ENCODE results near the gene SLC1A5.

The SLC1A5 gene

GRCh38 chr19:46731584-46731983 lies 56.8 kb downstream of the SLC1A5 start:
- ChIA-PET POLR2A (interaction anchor here (0.5 to 1.6 kb wide), 7 partner anchors 10 to 439 kb away, joined by 3 to 5 read pairs (median 3); partner anchors contain the start of gene PRKD2), CTCF (interaction anchor here (1.0 to 15.9 kb wide), 6 partner anchors 10 to 43 kb away, joined by 3 to 356 read pairs (median 6); partner anchors contain the start of gene PRKD2)
- Histone ChIP-seq H3K27ac (ENCODE audit: insufficient read depth in 1 of 2, low read depth in 1 of 2, low read length in 2 of 2, poor library complexity in 1 of 2, severe bottlenecking in 2 of 2) (no peak overlapping the region), H3K4me3 (ENCODE audit: control insufficient read depth in 1 of 7, extremely low read depth in 1 of 7, insufficient read depth in 4 of 7, low read depth in 2 of 7, low read length in 6 of 7) (peak overlapping the region in 3 of 7 experiments; percentile 26 to 61 (median 56)), H3K27me3 (replicated peaks in 2 of 5; ENCODE audit: control insufficient read depth in 4 of 5, insufficient read depth in 5 of 5, low read length in 4 of 5) (no peaks in the 10 kb centered on the region), H3K36me3 (ENCODE audit: control insufficient read depth in 4 of 4, insufficient read depth in 4 of 4, low read length in 3 of 4) (peaks cover 3 to 78% (median 50%) of the 10 kb centered on the region in 4 experiments), H3K9me3 (ENCODE audit: control extremely low read depth in 1 of 5, control insufficient read depth in 4 of 5, insufficient read depth in 2 of 5, low read depth in 1 of 5, low read length in 4 of 5) (no peaks in the 10 kb centered on the region), H3K4me1 (ENCODE audit: control extremely low read depth in 1 of 4, control insufficient read depth in 4 of 4, insufficient read depth in 4 of 4, low read length in 3 of 4) (peaks cover 5 to 63% (median 46%) of the 10 kb centered on the region in 4 experiments)
- 21% methylated on average over 9 of the region's 14 CpGs for WGBS (ENCODE audit: insufficient coverage)
- DNase-seq, result no peak

GRCh38 chr19:46731007-46731501 lies 57.3 kb downstream of the SLC1A5 start:
- Histone ChIP-seq H3K4me3 (ENCODE audit: control insufficient read depth in 1 of 7, extremely low read depth in 1 of 7, insufficient read depth in 4 of 7, low read depth in 2 of 7, low read length in 6 of 7) (peak overlapping the region in 3 of 7 experiments; percentile 26 to 61 (median 56)), H3K27me3 (replicated peaks in 2 of 5; ENCODE audit: control insufficient read depth in 4 of 5, insufficient read depth in 5 of 5, low read length in 4 of 5) (no peaks in the 10 kb centered on the region), H3K4me1 (ENCODE audit: control extremely low read depth in 1 of 4, control insufficient read depth in 4 of 4, insufficient read depth in 4 of 4, low read length in 3 of 4) (peaks cover 5 to 63% (median 46%) of the 10 kb centered on the region in 4 experiments), H3K27ac (ENCODE audit: insufficient read depth in 1 of 2, low read depth in 1 of 2, low read length in 2 of 2, poor library complexity in 1 of 2, severe bottlenecking in 2 of 2) (no peak overlapping the region), H3K9me3 (ENCODE audit: control extremely low read depth in 1 of 5, control insufficient read depth in 4 of 5, insufficient read depth in 2 of 5, low read depth in 1 of 5, low read length in 4 of 5) (no peaks in the 10 kb centered on the region), H3K36me3 (ENCODE audit: control insufficient read depth in 4 of 4, insufficient read depth in 4 of 4, low read length in 3 of 4) (peaks cover 3 to 81% (median 52%) of the 10 kb centered on the region in 4 experiments)
- 4% methylated on average over 13 of the region's 14 CpGs for WGBS (ENCODE audit: insufficient coverage)
- ChIA-PET POLR2A (interaction anchor here (0.5 to 1.7 kb wide), 10 partner anchors 11 to 440 kb away, joined by 3 to 6 read pairs (median 4); partner anchors contain the start of genes FKRP and PRKD2), CTCF (interaction anchor here (1.0 to 15.9 kb wide), 10 partner anchors 9 to 43 kb away, joined by 3 to 356 read pairs (median 4); partner anchors contain the start of gene PRKD2)
- peak; percentile 82 to 93 (median 92) for DNase-seq

- H3K36me3 ChIP-seq (ENCODE audit: control insufficient read depth in 4 of 4, insufficient read depth in 4 of 4, low read length in 3 of 4), result peaks cover 3 to 86% (median 56%) of the 10 kb centered on the region in 4 experiments
- H3K27ac ChIP-seq (ENCODE audit: insufficient read depth in 1 of 2, low read depth in 1 of 2, low read length in 2 of 2, poor library complexity in 1 of 2, severe bottlenecking in 2 of 2), result no peak overlapping the region
- H3K9me3 ChIP-seq (ENCODE audit: control extremely low read depth in 1 of 5, control insufficient read depth in 4 of 5, insufficient read depth in 2 of 5, low read depth in 1 of 5, low read length in 4 of 5), result no peaks in the 10 kb centered on the region
- ChIA-PET POLR2A (interaction anchor here (0.5 to 1.7 kb wide), 7 partner anchors 11 to 1263 kb away, joined by 3 to 6 read pairs (median 4); partner anchors contain the start of genes FKRP and FOSB), CTCF (interaction anchor here (1.0 to 15.9 kb wide), 10 partner anchors 9 to 113 kb away, joined by 3 to 356 read pairs (median 3); partner anchors contain the start of gene PRKD2)
- peak overlapping the region in 3 of 7 experiments; percentile 9 to 61 (median 56) for H3K4me3 ChIP-seq (ENCODE audit: control insufficient read depth in 1 of 7, extremely low read depth in 1 of 7, insufficient read depth in 4 of 7, low read depth in 2 of 7, low read length in 6 of 7)
- DNase-seq, result no peak
- WGBS (ENCODE audit: insufficient coverage), result 91% methylated on average over 14 of the region's 14 CpGs
- no peaks in the 10 kb centered on the region for H3K27me3 ChIP-seq (replicated peaks in 2 of 5; ENCODE audit: control insufficient read depth in 4 of 5, insufficient read depth in 5 of 5, low read length in 4 of 5)
- peaks cover 5 to 63% (median 46%) of the 10 kb centered on the region in 4 experiments for H3K4me1 ChIP-seq (ENCODE audit: control extremely low read depth in 1 of 4, control insufficient read depth in 4 of 4, insufficient read depth in 4 of 4, low read length in 3 of 4)
Measured at GRCh38 chr19:46730595-46730994, 57.8 kb downstream of the SLC1A5 start.

GRCh38 chr19:46730187-46730586 lies 58.2 kb downstream of the SLC1A5 start:
- ChIA-PET POLR2A (interaction anchor here (0.5 to 1.7 kb wide), 5 partner anchors 11 to 1263 kb away, joined by 3 to 6 read pairs (median 4); partner anchors contain the start of genes FKRP and FOSB), CTCF (interaction anchor here (1.0 to 15.9 kb wide), 9 partner anchors 8 to 113 kb away, joined by 3 to 356 read pairs (median 3); partner anchors contain the start of gene PRKD2)
- no peak overlapping the region for H3K27ac ChIP-seq (ENCODE audit: insufficient read depth in 1 of 2, low read depth in 1 of 2, low read length in 2 of 2, poor library complexity in 1 of 2, severe bottlenecking in 2 of 2)
- 97% methylated on average over 8 of the region's 9 CpGs for WGBS (ENCODE audit: insufficient coverage)
- no peak for DNase-seq
- H3K9me3 ChIP-seq (ENCODE audit: control extremely low read depth in 1 of 5, control insufficient read depth in 4 of 5, insufficient read depth in 2 of 5, low read depth in 1 of 5, low read length in 4 of 5), result no peaks in the 10 kb centered on the region
- H3K27me3 ChIP-seq (replicated peaks in 2 of 5; ENCODE audit: control insufficient read depth in 4 of 5, insufficient read depth in 5 of 5, low read length in 4 of 5), result no peaks in the 10 kb centered on the region
- H3K36me3 ChIP-seq (ENCODE audit: control insufficient read depth in 4 of 4, insufficient read depth in 4 of 4, low read length in 3 of 4), result peaks cover 3 to 87% (median 57%) of the 10 kb centered on the region in 4 experiments
- H3K4me1 ChIP-seq (ENCODE audit: control extremely low read depth in 1 of 4, control insufficient read depth in 4 of 4, insufficient read depth in 4 of 4, low read length in 3 of 4), result peaks cover 5 to 63% (median 46%) of the 10 kb centered on the region in 4 experiments
- H3K4me3 ChIP-seq (ENCODE audit: control insufficient read depth in 1 of 7, extremely low read depth in 1 of 7, insufficient read depth in 4 of 7, low read depth in 2 of 7, low read length in 6 of 7), result no peak overlapping the region

- peaks cover 3 to 90% (median 58%) of the 10 kb centered on the region in 4 experiments for H3K36me3 ChIP-seq (ENCODE audit: control insufficient read depth in 4 of 4, insufficient read depth in 4 of 4, low read length in 3 of 4)
- no peak for DNase-seq
- WGBS (ENCODE audit: insufficient coverage), result 92% methylated on average over 4 of the region's 7 CpGs
- ChIA-PET CTCF (interaction anchor here (0.7 to 15.9 kb wide), 13 partner anchors 9 to 112 kb away, joined by 3 to 356 read pairs (median 5); partner anchors contain the start of gene PRKD2), POLR2A (interaction anchor here (1.5 to 1.7 kb wide), 2 partner anchors 12 to 16 kb away, joined by 3 to 4 read pairs; partner anchors contain the start of gene FKRP)
- H3K9me3 ChIP-seq (ENCODE audit: control extremely low read depth in 1 of 5, control insufficient read depth in 4 of 5, insufficient read depth in 2 of 5, low read depth in 1 of 5, low read length in 4 of 5), result no peaks in the 10 kb centered on the region
- no peak overlapping the region for H3K4me3 ChIP-seq (ENCODE audit: control insufficient read depth in 1 of 7, extremely low read depth in 1 of 7, insufficient read depth in 4 of 7, low read depth in 2 of 7, low read length in 6 of 7)
- peaks cover 5 to 63% (median 46%) of the 10 kb centered on the region in 4 experiments for H3K4me1 ChIP-seq (ENCODE audit: control extremely low read depth in 1 of 4, control insufficient read depth in 4 of 4, insufficient read depth in 4 of 4, low read length in 3 of 4)
- no peak overlapping the region for H3K27ac ChIP-seq (ENCODE audit: insufficient read depth in 1 of 2, low read depth in 1 of 2, low read length in 2 of 2, poor library complexity in 1 of 2, severe bottlenecking in 2 of 2)
- no peaks in the 10 kb centered on the region for H3K27me3 ChIP-seq (replicated peaks in 2 of 5; ENCODE audit: control insufficient read depth in 4 of 5, insufficient read depth in 5 of 5, low read length in 4 of 5)
Measured at GRCh38 chr19:46729696-46730095, 58.7 kb downstream of the SLC1A5 start.

- Histone ChIP-seq H3K4me1 (ENCODE audit: control extremely low read depth in 1 of 4, control insufficient read depth in 4 of 4, insufficient read depth in 4 of 4, low read length in 3 of 4) (peaks cover 0 to 59% (median 46%) of the 10 kb centered on the region in 4 experiments), H3K27ac (ENCODE audit: insufficient read depth in 1 of 2, low read depth in 1 of 2, low read length in 2 of 2, poor library complexity in 1 of 2, severe bottlenecking in 2 of 2) (no peak overlapping the region)
Measured at GRCh38 chr19:46728693-46729339, 59.6 kb downstream of the SLC1A5 start.

More at GRCh38 chr19:46728693-46729339, 59.6 kb downstream of the SLC1A5 start:
- no peaks in the 10 kb centered on the region for H3K27me3 ChIP-seq (replicated peaks in 2 of 5; ENCODE audit: control insufficient read depth in 4 of 5, insufficient read depth in 5 of 5, low read length in 4 of 5)
- CTCF ChIA-PET, result interaction anchor here (0.7 to 15.9 kb wide), 12 partner anchors 10 to 112 kb away, joined by 3 to 356 read pairs (median 8); partner anchors contain the start of gene PRKD2
- WGBS (ENCODE audit: insufficient coverage), result 71% methylated on average over 15 of the region's 20 CpGs
- no peaks in the 10 kb centered on the region for H3K9me3 ChIP-seq (ENCODE audit: control extremely low read depth in 1 of 5, control insufficient read depth in 4 of 5, insufficient read depth in 2 of 5, low read depth in 1 of 5, low read length in 4 of 5)
- H3K36me3 ChIP-seq (ENCODE audit: control insufficient read depth in 4 of 4, insufficient read depth in 4 of 4, low read length in 3 of 4), result peaks cover 3 to 90% (median 59%) of the 10 kb centered on the region in 4 experiments
- POLR2A ChIA-PET, result interaction anchor here (1.8 to 2.8 kb wide), 2 partner anchors 14 to 25 kb away, joined by 4 to 15 read pairs; no protein-coding TSS in a partner anchor
- DNase-seq, result peak; percentile 58 to 77 (median 75)
- peak overlapping the region in 3 of 7 experiments; percentile 19 to 53 (median 23) for H3K4me3 ChIP-seq (ENCODE audit: control insufficient read depth in 1 of 7, extremely low read depth in 1 of 7, insufficient read depth in 4 of 7, low read depth in 2 of 7, low read length in 6 of 7)
